Measurements from ENCODE around the gene SCP2. TPM values are rescaled to one million over a fixed set of nuclear protein-coding genes. Genes with fewer than 3 reads are reported as not detected.

The SCP2 gene
- polyA plus RNA-seq, 12 donors, result 69.2 to 136 (median 88.4) TPM; not detected in 1

- no peak for DNase-seq
Observed at GRCh38 chr1:53025034-53025768, 98.1 kb downstream of the SCP2 start.

GRCh38 chr1:53025769-53026112 is 98.7 kb downstream of the SCP2 start:
- DNase-seq, result no peak

GRCh38 chr1:53026254-53026653 is 99.2 kb downstream of the SCP2 start:
- DNase-seq, result no peak

DNA sequence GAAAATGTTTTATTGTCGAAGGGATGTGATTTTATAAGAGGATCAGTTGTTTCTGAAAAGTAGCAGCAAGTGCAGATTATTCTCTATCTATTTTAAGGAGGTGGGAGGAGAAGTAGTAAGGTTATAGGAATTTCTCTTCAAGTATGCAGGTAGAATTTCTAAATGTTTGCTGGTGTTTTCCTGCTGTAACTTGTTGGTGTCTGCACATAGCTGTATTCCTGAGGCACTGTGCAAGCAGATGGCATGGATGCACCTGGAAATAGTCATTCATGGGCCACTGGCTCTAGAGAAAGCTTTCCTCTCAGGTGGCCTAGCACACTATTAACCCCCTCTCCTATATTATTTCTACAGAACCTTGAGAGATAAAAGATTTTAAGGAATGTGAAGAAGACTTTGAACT is 104.7 kb downstream of the SCP2 start:
- no peak for DNase-seq

GRCh38 chr1:53037159-53037558 is 110.1 kb downstream of the SCP2 start:
- no peak for DNase-seq

GRCh38 chr1:53038566-53038965 is 111.5 kb downstream of the SCP2 start:
- no peak for DNase-seq

DNA sequence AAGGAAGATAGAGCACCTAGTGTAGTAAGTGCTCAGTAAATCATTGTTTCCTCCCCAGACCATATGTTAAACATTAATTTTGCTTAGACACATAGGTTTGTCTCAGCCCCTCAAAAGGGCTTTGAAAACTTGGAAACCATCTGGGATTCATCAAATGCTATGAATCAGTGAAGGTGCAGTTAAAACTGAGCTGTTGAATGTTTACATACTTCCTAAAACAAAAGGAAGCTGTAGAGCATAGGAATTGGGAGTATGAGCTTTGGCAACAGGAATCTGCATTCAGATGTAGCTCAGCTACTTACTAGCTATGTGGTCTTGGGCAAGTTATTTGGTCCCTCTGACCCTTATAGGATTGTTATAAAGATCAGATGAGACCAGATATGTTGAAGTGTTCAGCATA is 116.2 kb downstream of the SCP2 start:
- no peak for DNase-seq

GRCh38 chr1:53044926-53045325 is 117.8 kb downstream of the SCP2 start:
- DNase-seq, result no peak

GRCh38 chr1:53046930-53047329 is 119.9 kb downstream of the SCP2 start:
- DNase-seq, result no peak

DNA sequence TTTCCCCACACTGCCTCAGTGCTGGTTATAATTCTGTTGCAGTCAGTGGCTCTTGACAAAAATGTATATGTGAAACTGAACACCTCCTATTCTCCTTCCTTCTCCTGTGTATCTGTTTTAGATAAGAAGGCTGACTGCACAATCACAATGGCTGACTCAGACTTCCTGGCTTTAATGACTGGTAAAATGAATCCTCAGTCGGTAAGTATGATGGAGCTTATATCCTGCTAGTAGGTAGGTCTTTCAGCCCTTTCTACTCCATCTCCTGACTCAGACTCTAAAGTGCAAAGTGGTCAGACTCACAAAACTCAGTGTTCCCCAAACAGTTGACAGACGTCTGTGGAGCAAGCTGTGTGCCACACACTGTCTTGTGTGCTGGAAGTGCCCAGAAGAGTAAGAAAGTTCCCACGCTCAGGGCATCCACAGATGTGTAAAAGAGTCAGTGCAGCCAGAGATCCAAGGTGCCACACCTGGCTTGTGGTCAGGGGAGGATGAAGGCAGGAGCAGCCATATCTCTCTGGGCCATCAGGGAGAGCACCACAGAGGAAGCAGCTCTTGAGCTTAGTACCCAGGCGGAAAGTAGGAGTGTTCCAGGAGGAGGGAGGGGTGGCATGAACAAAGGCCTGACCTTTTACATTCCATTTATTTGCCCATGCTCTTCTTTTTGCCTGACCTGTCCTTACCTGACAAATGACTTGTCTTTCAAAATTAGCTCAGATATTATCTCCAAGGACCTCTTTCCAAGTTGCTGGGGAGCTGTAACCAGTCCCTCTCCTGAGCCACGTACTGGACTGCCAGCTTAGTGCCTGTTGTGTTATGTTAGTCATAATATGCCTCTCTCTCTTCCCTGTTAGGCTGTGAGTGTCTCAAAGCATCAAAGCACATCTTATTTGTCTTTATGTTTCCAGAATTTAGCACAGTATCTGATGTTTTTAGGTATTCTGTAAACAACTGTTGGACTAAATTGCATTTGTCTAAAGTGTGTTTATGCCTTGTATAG is 121.0 kb downstream of the SCP2 start:
- DNase-seq, result no peak

DNA sequence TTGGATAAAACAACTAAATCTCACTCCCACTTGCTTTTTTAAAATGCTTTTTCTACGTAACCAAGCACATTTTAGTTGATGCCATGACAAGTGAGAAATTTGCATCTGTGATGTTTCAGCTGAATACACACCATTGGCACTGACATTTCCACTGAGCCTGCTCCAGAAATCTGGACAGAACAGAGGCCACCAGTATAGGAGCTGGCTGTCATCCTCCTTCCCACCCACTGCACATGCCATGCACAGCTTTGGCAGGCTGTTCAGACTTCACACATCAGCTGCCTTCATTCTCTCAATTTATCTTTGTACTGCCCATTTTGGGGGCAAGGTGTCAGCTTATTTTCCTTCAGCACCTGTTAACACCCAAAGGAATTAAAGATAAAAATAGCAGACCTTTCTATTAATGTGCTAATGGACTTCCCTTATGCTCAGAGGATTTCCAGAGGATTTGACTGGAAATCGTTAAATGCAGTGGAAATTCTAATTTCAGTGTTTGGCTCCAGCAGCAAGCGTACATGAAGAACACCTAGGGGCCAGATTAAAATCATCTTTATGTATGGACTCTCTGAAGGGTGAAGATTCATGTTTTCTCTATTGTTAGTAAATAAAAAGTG is 122.0 kb downstream of the SCP2 start:
- DNase-seq, result no peak

DNA sequence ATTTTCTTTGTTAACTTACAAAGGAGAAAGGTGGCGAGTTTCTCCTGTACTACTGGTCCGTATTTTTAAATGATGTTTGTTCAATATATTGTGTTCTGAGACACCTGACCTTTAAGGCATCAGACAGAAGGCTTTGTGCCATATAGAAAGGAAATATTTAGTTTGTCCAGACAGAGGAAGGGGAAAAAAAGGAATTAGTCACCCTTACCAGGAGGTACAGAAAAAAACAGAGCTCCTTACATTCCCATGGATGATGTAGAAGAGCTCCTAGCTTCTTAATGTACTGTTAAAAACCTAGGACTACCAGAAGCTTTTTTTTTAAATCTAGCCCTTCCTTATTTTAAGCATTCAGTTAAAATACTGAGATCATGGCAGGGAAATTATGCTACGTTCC is 122.5 kb downstream of the SCP2 start:
- no peak for DNase-seq

- DNase-seq, result no peak
Observed at GRCh38 chr1:53050310-53050709, 123.2 kb downstream of the SCP2 start.

DNA sequence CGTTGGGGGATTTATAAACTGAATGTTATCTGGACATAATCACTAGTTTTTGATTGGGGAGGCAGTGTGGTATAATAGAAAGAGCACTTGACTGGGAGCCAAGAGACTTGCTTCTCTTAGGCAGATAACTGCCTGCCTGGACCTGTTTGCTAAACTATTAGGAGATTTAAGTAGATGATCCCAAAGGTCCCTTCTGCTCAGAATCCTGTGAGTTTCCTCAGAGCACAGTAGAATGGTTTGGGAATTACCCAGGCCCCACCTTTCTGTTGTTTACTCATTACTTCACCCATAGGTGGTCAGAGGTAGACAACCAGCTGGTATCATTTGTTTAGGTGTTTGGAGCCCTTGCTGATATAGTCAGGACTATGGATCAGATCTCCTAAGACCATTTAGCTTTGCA is 124.6 kb downstream of the SCP2 start:
- no peak for DNase-seq

DNA sequence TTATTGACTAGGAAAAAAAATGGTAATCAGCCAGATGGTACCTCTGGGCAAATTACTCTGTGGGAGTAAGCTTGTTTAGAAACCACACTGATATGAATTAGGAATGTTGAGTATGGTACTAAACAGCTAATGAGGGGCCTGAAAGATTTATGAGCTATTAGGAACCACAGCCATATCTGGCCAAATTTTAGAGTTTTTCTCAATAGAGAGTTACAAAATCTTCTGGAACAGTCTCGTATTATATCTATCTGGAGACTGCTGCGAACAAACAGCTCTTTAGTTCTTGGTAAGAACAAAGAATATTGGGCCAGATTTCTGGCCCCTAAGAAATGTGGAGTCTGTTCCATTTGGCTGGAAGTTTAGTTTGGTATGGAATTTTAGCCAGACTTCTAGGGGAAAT is 130.1 kb downstream of the SCP2 start:
- no peak for DNase-seq

DNA sequence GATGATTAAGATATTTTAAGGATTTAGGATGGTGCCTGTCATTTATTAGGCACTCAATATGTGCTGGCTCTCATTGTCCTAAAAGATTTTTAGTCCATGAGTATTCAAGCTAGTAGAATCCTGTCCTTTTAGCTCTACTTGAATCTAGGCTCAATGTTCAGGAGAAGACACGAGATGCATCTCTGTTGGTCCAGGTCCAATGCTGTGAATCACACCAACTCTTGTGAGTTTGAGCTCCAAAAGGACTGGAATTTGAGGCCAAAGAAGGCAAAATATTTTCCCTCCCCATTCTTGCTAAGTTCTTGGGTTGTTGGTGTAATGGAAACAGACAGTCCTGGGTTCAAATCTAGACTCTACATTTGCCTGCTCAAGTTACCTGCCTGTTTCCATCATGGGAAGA is 133.5 kb downstream of the SCP2 start:
- no peak for DNase-seq

- DNase-seq, result no peak
Observed at GRCh38 chr1:53061123-53061858, 134.2 kb downstream of the SCP2 start.

DNA sequence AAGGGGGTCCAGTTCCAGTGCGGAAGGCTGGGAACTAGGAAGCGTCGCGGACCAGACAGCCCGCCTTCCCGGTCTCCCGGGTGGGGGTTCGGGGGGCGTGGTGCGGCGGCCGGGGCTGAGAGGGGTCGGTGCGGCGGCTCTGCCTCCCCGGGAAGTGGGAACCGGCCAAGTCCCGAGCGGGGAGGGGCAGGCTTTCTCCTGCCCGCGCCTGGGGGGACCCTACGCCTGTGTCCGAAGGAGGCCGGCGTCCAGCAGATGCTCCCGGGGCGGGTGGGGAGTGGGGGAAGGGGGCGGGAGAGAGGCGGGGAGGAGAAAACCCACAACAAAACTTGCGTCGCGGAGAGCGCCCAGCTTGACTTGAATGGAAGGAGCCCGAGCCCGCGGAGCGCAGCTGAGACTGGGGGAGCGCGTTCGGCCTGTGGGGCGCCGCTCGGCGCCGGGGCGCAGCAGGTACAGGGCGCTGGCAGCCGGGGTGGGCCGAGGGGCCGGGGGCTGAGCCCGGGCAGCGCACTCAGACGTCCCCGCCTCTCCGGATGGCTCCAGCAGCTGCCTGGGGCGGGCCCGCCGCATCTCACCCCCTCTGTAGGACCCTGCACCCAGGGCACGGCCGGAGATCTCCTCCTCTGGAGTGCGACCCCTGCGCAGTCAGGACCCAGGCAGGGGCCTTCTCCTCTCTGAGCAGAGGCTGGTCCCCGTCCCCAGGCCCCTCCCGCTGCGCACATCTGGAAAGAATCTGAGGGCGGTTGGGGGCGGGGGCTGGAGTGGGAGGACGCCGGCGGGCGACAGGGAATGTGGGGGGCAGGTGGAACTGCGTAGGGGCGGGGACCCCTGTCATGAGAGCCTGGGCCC is 135.0 kb downstream of the SCP2 start, which contains the start of gene PODN:
PODN (plus strand) TSS at position 355 of the 849 bp plus-strand sequence. CDS start 7,643 bp downstream, outside the sequence.
- DNase-seq, result no peak

- no peak for DNase-seq
Observed at GRCh38 chr1:53062708-53063591, 135.9 kb downstream of the SCP2 start.

All from muscle of arm (tissue), 12 donors.